HG03060 (cell line): Measurements from ENCODE around the gene AFF3.
"Not testable (repeated sequence)": the region's sequence is repeated elsewhere in the genome, so short reads cannot be mapped to it uniquely, and the experiment has no call there.

Source experiments
- ATAC-seq: cut with Tn5 transposase; IDR thresholded peaks from one replicate; pipeline ENCODE4 v1.9.1; 2021; ENCODE audit warnings: low read depth, moderate number of reproducible peaks; ENCODE audit not compliant: unreplicated experiment

Gene AFF3

DNA sequence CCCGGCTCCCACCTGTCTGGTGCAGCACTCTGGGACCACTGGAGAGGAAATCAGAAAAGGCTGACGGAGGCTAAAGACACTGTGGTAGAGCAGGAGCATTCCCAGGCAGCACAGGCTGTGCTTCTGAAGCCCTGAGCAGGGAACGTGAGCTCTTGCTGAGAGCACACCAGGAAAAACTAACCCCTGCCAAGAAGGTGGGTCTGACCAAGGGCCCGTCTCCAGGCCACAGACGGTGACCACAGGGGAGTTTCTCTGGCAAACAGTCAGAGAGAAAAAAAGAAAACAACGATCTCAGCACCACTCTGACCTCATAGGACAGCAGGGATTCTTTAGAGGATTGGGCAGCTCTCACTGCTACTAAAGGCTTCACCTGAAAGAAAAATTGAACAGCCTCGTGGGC is 201.4 kb downstream of the AFF3 start:
- no peak for ATAC-seq

DNA sequence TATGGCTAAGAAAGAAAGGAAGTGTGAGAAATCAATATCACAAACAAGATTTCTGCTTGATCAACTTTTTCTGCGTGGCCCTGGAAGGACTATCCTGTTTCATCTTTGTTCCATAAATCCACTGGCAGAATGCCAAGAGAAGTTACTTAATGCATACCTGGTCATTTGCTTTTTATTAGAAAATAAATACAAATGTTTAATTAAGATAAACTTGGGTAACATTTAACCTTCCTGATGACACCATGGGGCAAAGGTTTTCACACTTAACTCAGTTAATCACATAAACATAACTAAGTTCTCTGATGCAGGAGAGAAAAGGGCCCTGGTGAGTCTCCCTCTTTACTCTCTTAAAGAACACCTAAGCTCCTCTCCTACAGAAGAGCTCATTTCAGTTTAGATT is 203.3 kb downstream of the AFF3 start:
- no peak for ATAC-seq

DNA sequence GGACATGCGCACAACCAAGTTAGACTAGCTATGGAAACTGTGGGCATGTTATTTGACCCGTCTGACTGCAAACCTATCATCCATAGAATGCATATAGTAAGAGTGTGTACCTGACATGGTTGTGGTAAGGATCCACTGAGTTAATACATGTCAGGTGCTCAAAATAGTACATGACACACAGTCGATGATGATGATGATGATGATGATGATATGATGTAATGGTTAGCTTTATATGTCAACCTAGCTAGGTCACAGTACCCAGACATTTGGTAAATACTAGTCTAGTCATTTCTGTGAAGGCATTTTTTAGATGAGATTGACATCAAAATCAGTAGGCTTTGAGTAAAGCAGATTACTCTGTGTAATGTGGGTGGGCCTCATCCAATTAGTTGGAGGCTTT is 204.1 kb downstream of the AFF3 start:
- no peak for ATAC-seq

DNA sequence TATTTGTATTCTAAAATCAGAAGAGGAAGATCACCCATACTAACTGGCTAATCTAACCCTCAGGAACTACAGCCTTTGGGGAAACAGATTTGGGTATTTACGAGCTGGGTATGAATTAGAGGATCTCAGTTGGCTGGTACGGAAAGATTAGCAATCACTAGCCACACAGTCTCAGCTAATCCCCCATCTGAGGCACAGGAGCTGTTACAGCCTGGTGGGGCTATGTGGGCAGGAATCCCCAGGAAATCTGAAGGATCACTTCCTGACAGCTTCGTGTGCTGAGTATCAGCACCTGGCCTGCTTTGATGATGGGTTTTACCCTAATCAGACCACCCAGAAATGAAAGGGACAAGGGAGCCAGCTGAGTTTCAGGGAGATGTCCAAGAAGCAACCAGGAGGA is 206.3 kb downstream of the AFF3 start:
- no peak for ATAC-seq

DNA sequence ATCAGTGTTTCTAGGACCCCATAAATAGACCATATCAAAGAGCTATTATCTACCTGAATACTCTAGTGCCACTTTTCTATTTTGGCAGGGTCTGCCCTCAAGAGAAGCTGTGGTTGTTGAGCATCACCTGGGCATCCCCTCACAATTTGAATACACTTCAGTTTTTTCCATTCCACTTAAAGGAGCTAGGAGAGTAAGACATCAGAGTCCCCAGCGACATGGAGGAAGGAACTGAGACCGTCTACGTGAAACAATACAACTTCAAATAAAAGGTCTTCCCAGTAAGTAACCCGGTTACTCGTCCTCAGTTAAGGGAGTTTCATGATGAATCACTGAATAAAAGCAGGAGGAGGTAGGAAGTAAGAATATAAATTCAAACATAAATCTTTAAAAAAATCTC is 206.7 kb downstream of the AFF3 start:
- no peak for ATAC-seq

DNA sequence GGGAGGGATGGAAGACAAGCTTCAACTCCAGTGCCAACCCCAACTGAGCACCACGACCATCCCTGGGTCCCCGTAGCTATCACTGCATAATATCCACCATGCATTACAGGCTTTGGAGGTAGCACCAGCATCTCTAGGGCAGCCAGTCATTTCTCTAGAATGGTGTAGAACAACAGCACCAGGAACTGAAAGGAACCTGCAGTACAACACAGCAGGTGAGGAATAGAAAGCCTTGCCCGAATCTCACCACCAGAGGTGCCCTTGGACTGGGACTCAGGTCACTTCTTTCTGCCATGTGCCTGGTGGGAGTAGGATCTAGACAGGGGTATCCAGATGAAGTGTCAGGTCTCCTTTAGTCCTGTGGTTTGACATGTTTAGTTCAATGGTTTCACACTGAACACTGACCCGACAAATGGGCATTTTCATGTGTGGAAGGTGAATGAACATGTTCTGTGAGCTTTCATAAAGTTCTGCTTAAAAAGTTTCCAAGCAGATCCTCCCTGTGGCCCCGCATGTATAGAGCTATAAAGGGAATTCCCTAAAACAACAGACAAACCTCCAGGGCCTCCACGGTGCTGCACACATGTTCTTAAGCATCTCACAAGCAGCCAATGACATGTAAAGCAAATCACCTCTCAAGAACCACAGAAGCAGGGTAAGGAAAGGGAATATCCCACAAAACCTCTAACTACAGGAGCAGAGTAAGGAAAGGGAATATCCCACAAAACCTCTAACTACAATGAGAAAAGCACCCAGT is 208.3 kb downstream of the AFF3 start:
- no peak for ATAC-seq

DNA sequence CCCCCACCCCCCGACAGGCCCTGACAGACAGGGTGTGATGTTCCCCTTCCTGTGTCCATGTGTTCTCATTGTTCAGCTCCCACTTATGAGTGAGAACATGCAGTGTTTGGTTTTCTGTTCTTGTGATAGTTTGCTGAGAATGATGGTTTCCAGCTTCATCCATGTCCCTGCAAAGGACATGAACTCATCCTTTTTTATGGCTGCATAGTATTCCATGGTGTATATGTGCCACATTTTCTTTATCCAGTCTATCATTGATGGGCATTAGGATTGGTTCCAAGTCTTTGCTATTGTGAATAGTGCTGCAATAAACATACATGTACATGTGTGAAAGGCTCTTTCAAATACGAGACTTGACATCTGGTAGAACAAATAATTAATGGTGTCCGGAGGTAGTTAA is 208.9 kb downstream of the AFF3 start:
- ATAC-seq: not testable (repeated sequence)

DNA sequence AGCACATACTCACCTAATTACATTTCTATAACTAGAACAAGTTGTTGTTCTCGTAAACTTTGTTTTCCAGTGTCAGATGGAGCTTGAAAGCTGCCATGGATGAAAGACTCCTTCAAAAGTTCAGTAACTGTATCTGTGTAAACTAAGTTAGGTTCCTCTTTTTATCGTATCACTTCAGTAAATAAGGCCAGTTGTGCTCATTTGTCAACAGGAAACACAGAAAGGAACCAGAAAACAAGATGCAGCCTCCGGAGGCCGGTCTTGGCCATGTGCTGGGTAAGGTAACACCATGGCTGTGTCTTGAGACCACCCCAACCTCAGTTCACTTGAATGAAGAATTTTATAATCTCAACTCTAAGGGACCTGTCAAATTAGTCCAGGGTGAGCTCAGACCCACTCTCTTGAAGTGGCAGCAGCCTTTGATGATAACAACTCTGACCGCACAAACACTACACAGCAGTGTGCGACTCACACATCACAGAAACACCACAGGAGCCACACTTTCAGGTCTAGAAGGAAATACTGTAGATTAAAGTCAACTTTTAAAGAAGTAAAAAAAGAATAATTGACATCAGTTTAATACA is 213.8 kb downstream of the AFF3 start:
- no peak for ATAC-seq

DNA sequence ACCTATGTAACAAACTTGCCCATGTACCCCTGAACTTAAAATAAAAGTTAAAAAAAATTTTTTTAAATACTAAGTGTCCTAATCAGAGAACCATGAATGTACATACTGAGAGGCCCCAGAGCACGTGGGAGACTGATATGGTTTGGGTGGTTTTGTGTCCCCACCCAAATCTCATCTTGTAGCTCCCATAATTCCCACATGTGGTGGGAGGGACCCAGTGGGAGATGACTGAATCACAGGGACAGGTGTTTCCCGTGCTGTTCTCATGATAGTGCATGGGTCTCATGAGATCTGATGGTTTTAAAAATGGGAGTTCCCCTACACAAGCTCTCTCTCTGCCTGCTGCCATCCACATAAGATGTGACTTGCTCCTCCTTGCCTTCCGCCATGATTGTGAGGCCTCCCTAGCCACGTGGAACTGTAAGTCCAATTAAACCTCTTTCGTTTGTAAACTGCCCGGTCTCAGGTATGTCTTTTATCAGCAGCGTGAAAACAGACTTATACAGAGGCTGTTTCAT is 214.6 kb downstream of the AFF3 start:
- ATAC-seq: not testable (repeated sequence)

DNA sequence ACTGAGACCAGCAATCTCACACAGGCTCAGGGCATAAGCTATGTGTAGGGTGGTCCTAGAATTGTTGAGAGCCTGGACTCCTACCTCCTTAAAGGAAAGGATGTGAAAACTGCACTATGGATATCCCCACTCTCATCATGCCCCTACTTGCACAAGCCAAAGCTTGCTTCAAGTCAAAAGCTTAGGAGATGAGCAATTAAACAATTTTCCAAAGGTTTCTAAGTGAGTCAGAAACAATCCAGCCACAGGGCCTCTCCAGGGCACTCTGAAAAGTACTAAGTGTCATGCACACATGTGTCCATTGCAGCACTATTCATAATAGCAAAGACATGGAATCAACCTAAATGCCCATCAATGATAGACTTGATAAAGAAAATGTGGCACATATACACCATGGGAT is 215.4 kb downstream of the AFF3 start:
- ATAC-seq: no peak

DNA sequence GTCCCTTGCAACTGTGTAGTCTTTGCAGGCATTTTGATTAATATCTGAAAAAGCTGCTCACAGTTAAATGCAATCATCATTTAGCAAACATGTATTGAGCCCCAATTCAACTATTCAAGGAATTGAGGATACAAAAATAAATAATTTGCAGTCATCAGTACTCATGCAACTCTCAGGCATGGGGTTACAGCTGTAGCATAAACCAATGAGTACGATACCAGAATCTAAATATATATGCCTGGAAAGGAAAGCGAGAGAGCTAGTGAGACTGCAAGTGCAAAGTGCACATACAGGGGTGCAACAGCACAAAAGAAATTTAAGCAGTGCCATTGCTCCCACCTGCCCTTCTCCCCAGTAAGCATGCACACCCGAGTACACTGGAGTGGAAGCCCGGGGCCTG is 216.4 kb downstream of the AFF3 start:
- ATAC-seq: no peak

DNA sequence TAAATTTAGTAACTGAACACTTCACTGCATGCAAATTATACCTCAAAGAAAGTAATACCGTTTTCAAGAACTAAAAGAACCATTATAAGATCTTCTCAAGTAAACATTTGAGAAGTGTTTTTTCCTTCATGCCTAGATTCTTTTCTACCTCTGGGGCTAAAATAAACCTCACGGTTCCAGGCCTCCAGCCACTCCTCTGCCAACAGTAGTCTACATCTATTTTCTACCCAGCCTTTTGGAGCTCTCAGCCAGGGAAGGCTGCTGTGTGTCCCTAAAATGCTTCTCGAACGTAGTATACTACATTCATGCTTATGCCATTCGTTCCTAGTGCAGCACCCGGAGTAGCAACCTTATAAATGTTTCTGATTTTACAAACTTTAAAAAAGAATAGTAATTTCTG is 219.7 kb downstream of the AFF3 start:
- no peak for ATAC-seq

DNA sequence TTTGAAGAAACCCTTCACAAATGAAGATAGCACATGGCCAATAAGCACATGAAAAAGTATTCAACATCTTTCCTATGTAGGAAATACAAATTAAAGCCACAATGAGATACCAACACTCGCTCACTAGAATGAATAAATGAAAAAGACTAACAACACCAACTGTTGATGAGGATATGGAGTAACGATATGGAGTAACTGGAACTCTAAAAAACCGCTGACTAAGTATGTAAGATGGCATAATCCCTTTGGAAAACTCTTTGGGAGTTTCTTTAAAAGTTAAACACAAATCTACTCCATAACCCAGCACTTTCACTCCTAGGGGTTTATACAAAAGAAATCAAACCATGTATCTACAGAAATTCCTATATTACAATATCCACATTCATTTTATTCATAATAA is 220.5 kb downstream of the AFF3 start:
- no peak for ATAC-seq

DNA sequence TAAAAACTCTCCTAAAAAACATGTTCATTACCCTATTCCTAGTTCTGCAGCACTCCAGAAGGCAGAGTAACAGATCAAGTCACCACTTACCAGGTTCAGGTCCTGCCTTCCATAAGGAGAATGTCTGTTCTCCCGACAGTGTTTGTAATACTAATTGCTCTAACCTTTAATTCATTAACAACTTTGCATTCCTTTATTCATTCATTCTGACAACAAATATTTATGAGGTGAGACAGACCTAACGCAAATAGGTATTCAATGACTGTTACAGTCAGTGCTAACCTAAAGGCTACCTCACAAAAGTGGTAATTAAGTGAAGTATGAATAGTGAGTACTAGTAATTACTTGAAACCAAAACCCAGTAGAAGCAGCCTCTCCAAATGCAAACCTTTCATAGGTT is 224.0 kb downstream of the AFF3 start:
- no peak for ATAC-seq

DNA sequence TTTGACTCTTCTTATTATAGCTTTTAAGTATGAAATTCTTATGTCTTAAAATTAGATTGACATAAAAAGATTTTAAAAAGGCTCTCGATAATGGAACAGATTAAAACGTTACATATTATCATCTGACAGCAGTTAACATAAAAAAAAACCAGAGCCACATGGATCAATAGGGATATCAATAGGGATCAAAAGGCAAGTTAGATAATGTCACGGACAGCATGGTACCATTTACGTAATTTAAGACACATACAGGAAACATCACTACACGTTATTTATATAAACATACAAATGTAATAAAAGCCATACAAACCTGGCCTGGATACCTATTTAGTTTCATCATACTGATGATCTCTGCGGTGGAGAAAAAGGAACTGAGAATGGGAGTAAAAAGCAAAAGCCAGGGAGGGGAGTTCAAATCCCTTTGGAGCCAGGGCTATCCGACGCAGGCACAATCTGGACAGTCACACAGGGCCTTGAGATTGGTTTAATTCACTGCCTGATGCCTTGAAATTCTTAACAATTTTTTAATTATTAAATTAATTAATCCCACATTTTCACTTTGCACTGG is 227.2 kb downstream of the AFF3 start:
- ATAC-seq: no peak

DNA sequence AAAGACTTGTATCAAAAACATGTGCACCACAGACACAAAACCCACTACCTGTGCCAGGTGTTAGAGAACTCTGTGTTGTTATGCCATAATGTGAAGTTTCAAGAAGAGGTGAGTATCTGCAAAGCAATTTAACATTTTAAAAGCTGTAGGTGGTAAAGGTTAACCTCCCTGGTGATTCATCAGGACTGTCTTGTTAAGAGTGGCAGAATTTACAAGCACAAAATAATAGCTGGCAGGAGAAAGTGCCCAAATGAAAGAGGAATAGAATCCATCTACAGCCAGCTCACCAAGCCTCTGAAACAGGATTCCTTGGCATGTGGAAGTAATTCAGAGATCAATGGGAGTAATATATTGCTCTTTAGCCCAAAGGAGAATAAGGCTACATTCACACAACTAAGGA is 230.7 kb downstream of the AFF3 start:
- ATAC-seq: no peak

DNA sequence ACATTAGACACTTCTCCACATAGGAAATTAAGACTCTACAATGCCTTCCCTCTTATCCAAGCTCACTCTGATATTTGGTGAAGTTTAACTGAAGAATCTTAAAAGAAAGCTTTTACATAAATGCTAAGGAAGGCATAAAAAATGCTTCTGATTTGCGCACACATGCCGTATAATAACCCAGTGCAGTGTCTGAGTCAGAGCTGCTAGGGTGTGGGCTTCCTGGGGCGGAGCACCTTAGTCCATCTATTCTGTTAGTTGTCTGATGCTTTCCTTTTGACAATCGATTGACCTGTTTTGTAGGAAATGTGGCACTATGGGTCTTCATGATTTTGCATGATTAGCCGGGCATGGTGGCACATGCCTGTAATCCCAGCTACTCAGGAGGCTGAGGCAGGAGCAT is 231.5 kb downstream of the AFF3 start:
- ATAC-seq: no peak

DNA sequence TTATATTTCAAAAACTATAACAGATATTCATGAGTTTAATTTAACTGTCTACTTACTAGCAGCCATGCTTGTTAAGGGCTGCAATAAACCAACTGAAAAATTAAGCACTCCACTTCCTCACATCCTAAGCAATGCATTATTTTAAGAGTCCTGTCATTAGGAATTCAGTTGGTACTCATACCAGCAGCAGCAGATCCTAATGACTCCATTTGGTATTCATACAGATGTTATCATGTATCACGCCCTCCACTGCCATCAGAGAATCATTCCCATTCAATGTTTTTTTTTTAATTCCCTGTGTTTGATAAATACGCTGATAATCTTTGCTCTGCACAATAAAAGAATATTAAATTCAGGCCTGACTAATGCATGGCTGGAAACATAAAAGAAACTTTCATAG is 236.8 kb downstream of the AFF3 start:
- no peak for ATAC-seq

DNA sequence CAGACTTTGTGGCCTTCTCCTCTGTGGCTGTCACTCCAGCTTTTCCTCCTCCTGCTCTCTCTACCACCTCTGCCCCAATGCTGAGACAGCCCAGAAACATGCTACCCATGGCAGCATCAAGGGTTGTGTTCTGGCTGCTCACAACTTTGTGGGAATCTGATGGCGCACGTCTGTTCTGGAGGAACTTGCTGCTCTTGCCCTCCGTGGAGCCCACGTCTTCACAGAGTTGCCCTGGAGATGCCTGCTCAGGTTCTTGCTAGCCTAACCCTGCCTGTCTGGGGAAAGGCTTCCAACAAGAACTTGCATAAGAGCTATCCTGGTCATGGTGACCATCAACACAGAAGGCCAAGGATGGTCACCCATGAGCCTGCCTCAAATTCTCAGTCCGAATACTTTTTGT is 237.4 kb downstream of the AFF3 start:
- ATAC-seq: no peak

DNA sequence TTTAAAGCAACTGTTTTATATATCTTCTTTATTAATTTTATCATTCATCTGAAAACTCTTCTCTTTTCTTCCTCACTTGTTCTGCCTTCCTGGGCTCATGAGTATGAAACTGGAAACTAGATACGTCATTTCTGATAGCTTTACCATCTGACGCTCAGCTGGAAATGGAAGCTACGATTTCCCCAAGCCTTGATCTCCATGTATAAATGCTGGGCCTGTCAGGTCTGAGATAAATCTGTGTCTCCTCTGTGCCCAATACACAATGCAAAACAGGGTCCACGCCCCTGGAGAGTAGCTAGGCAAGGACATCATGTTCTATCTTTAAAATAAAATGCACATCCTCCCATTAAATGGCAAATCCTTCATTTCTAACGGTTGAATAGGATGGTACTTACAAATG is 238.4 kb downstream of the AFF3 start:
- no peak for ATAC-seq

DNA sequence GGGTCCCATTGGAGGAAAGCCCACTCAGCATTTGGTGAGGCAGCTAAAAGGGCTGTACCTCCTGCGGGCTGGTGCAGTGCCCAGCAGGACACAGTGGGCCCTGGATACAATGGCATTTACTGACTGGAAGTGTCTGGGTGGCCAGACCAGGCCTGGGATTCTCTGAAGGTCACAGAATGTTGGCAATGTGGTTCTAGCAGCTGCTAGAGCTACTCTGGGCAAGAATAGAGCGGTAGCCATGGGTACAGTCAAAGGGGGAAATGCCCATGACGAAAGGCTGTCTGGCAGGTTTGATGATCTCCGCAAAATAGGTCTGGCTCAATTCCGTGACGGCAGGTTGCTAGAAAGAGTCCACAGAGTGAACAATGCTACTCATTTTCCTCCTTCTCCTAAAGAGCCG is 241.8 kb downstream of the AFF3 start:
- no peak for ATAC-seq

DNA sequence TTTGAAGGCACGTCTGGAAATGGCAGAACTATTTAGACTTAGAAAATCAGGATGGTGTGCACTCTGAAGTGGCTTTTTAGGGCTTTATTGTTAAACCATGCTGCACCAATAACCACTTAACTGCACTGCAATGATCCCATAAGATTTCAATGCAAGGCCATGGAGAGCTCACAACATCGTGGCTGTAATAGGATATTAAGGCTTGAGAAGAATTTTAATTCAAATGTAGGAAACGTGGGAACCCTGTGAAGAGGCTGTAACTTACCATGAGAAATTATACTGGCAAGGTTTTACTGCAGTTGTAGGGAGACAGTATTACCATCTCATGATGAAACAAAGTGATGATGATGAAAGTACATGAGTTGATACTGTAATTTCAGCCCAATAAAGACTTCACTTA is 242.5 kb downstream of the AFF3 start:
- no peak for ATAC-seq
